Measurements from ENCODE around the gene DNAJC5. TPM values are rescaled to one million over a fixed set of nuclear protein-coding genes. Genes with fewer than 3 reads are reported as not detected.

The DNAJC5 gene
- total and polyA plus RNA-seq, 2 donors (not counting 3 experiments of a cell fraction or from before 2014, with no cell fraction given) = 44.7 to 60.3 TPM

DNA sequence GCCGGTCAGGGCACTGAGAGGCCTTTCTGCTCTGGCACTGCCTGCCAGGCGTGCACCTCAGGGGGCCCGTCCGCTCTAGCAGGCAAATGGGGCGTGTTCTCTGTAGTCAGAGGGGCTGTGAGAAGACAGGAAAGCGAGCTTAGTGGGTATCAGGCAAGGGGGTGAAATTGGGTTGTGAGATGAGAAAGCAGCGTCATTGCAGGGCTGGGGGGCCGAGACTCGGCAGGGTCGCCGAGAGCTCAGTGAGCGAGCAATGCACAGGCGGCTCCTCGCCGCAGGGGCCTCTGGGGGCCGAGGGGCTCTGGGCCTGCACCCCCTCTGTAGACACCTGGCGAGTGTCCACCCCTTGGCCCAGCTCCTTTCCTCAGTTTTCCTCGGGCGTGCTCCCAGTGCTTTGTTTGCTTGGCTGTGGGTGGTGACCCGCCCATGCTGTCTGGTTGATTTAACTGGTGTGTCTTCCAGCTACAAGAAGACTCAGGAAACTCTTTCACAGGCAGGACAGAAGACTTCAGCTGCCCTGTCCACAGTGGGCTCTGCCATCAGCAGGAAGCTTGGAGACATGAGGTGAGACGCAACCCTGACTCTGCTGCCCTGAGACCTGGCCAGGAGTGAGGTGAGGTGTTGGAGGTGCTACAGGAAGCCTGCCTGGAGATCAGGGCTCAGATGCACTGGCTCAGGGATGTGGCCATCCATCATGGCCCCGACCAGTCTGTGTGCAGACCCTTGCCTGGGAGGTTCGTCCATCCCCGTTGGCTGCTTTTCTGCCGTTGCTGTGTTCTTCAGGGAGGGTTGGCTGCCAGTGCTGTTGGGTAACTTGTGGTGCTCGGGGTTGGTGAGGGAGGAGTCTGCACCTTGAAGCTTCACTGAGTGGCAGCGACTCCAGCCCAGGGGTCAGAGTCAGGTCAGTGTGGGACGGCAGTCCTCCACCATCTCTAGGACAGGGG, 12.4 kb upstream of the DNAJC5 start:
- BruUV-seq (replicated peaks) = no TSS peak
- no peak overlapping the region for H2AFZ ChIP-seq (ENCODE audit: low read depth, low read length)
- DNase-seq (ENCODE audit: low read depth, low spot score) (no peak), FAIRE-seq (no peak)
- intact Hi-C loops (cut with micrococcal nuclease) = no loop called here
- no peaks in the 10 kb centered on the region for H3K9me1 ChIP-seq (replicated peaks; ENCODE audit: control insufficient read depth, extremely low read depth, insufficient read depth, low read length)
- no peak overlapping the region for H3K4me3 ChIP-seq (replicated peaks in 1 of 3; ENCODE audit: insufficient read depth in 1 of 3, low read depth in 1 of 3, low read length in 3 of 3)
- H3K27ac ChIP-seq (ENCODE audit: insufficient read depth, low read depth, low read length) = no peak overlapping the region
- POLR2A ChIA-PET = interaction anchor here (1.4 kb wide), 1 partner anchor 17 kb away, joined by 3 read pairs; the partner anchor contains the start of gene TPD52L2
- peaks cover 27% of the 10 kb centered on the region for H3K79me2 ChIP-seq (ENCODE audit: control insufficient read depth, insufficient read depth, low read length)
- no peak overlapping the region for H3K4me2 ChIP-seq (ENCODE audit: insufficient read depth, low read length)
- dilution Hi-C loops (cut with MboI; ENCODE audit: extremely low pct_ligation_motif_present, low sequenced_read_pairs) = no loop called here
- H3K4me1 ChIP-seq (ENCODE audit: control insufficient read depth, extremely low read depth, insufficient read depth, low read length) = no peaks in the 10 kb centered on the region
- H4K20me1 ChIP-seq (replicated peaks; ENCODE audit: control insufficient read depth, extremely low read depth, insufficient read depth, low read length) = no peaks in the 10 kb centered on the region
- H3K9ac ChIP-seq (replicated peaks; ENCODE audit: extremely low read depth, insufficient read depth, low read length) = no peak overlapping the region
- no peaks in the 10 kb centered on the region for H3K27me3 ChIP-seq (ENCODE audit: control insufficient read depth in 2 of 2, insufficient read depth in 2 of 2, low read length in 2 of 2)
- CTCF ChIA-PET = interaction anchor here (2.0 kb wide), 1 partner anchor 91 kb away, joined by 6 read pairs; no protein-coding TSS in a partner anchor
- H3K9me3 ChIP-seq (replicated peaks; ENCODE audit: control insufficient read depth, insufficient read depth, low read length) = no peaks in the 10 kb centered on the region
- TF ChIP-seq POLR2AphosphoS5 (IDR thresholded peaks at IDR 0.05; ENCODE audit: insufficient read depth, low read depth, low read length) (no peak), MAX (IDR thresholded peaks at IDR 0.05; ENCODE audit: insufficient read depth, insufficient read length) (no peak), EZH2 (IDR thresholded peaks at IDR 0.05; ENCODE audit: borderline replicate concordance, low read depth, low read length, severe bottlenecking) (no peak), POLR2A (IDR thresholded peaks at IDR 0.05; ENCODE audit: low read depth, low read length) (no peak), FOS (IDR thresholded peaks at IDR 0.05; ENCODE audit: borderline replicate concordance, insufficient read depth, low read length) (no peak), MYC (IDR thresholded peaks at IDR 0.05; ENCODE audit: low read depth, low read length) (no peak), GATA2 (IDR thresholded peaks at IDR 0.05; ENCODE audit: insufficient read depth, insufficient read length, low read depth, low read length) (no peak), JUN (IDR thresholded peaks at IDR 0.05; ENCODE audit: borderline replicate concordance, insufficient read depth, insufficient read length, low read depth) (no peak)
- TF ChIP-seq, protein P1, sequence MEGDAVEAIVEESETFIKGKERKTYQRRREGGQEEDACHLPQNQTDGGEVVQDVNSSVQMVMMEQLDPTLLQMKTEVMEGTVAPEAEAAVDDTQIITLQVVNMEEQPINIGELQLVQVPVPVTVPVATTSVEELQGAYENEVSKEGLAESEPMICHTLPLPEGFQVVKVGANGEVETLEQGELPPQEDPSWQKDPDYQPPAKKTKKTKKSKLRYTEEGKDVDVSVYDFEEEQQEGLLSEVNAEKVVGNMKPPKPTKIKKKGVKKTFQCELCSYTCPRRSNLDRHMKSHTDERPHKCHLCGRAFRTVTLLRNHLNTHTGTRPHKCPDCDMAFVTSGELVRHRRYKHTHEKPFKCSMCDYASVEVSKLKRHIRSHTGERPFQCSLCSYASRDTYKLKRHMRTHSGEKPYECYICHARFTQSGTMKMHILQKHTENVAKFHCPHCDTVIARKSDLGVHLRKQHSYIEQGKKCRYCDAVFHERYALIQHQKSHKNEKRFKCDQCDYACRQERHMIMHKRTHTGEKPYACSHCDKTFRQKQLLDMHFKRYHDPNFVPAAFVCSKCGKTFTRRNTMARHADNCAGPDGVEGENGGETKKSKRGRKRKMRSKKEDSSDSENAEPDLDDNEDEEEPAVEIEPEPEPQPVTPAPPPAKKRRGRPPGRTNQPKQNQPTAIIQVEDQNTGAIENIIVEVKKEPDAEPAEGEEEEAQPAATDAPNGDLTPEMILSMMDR (IDR thresholded peaks at IDR 0.05; ENCODE audit: extremely low read depth in 1 of 2, insufficient read depth in 1 of 2, low read depth in 1 of 2, low read length in 2 of 2) = no peak
- H3K36me3 ChIP-seq (ENCODE audit: control insufficient read depth in 2 of 2, extremely low read depth in 1 of 2, insufficient read depth in 2 of 2, low read length in 2 of 2) = peaks cover 4 to 64% of the 10 kb centered on the region in 2 experiments
